H4 (cell line): Measurements from ENCODE around the gene ENTPD3. TPM values are rescaled to one million over a fixed set of nuclear protein-coding genes. Genes with fewer than 3 reads are reported as not detected.
A peak's percentile ranks its signal among the peaks of the same experiment; 100 is the strongest.

Experiments
- DNase-seq: peaks from one replicate; pipeline ENCODE4 v3.0.0-alpha.2; 2015; ENCODE audit warnings: low spot score
- total RNA-seq: library from RNA; depleted of rRNA; stranded (reverse); fragments of >200 nt; shearing (Covaris generic); gene quantifications from 2 replicates; pipeline ENCODE4 v1.2.3, GENCODE V29; 2014; rRNA removed

Gene ENTPD3
- not detected in 2 replicates for total RNA-seq

- DNase-seq, result no peak
These were observed at the start of gene ENTPD3 for GRCh38 chr3:40387001-40387894. Gene ENTPD3 (plus strand): TSS chr3:40387184. CDS start chr3:40388058, 874 bp downstream.

GRCh38 chr3:40339871-40340270, 47.1 kb upstream of the ENTPD3 start:
- no peak for DNase-seq

DNA sequence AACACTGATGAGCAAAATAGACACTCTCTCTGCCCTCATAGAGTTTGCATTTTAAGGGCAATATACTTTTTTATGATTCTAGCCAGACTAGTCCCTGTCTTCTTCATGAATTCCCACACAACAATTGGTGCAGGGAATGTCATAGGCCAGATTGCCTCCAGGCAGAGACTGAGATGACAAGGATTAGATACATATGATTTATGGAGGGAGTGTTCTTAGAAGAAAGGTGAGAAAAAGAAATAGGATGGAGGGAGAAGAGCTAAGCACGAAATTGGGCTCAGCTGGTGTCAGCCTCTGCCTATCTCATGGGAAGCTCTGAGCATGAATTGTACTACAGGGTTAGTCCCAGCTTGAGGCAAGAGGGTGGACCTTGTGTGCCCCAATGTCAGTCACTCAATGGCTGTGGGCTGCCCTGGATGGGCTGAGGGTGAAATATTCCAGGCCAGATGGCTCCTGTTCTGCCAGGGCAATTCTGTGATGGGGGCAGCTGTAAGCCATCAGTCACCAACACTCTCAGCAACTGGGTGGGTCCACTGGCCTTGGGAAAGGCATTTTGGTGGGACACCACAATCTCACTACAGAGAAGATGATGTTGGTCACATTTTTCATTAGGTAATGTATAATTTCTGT, 46.3 kb upstream of the ENTPD3 start:
- DNase-seq, result no peak

DNA sequence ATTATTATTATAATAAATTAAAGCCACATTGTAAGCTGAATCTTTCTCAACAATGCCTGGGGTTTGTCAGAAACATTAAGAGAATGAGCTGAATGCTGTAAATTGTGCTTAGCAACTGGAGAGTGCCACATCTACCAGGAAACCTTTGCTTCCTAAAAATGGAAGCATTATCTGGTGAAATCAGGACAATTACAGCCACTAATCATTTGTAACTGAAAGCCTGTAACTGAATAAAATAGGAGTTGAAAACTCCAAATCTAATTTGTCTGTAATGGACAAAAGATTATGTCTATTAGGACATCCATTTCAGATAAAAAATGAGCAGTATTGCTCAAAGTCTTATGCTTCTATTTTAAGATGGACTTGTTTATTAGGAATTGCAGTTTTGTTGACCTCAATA, 45.3 kb upstream of the ENTPD3 start:
- DNase-seq, result no peak

- no peak for DNase-seq
These were observed 36.5 kb upstream of the ENTPD3 start for GRCh38 chr3:40350529-40350928.

DNA sequence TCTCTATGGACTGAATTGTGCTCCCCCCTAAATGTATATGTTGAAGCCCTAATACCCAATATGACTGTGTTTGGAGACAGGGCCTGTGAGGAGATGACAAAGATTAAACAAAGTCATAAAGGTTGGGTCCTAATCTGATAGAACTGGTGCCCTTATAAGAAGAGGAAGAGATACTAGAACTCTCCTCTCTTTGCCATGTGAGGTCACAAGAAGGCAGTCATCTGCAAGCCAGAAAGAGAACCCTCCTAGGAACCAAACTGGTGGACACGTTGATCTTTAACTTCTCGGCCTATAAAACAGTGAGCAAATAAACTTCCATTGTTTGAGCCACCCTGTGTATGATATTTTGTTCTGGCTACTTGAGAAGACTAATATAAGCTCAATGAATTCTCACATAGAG, 31.6 kb upstream of the ENTPD3 start:
- no peak for DNase-seq

GRCh38 chr3:40358454-40358853, 28.5 kb upstream of the ENTPD3 start:
- DNase-seq, result no peak

- DNase-seq, result no peak
These were observed 23.3 kb upstream of the ENTPD3 start for GRCh38 chr3:40363674-40364073.

- DNase-seq, result peak; percentile 23
These were observed 20.5 kb upstream of the ENTPD3 start for GRCh38 chr3:40366203-40367162.

GRCh38 chr3:40369716-40370115, 17.3 kb upstream of the ENTPD3 start:
- no peak for DNase-seq

GRCh38 chr3:40377822-40378221, 9.2 kb upstream of the ENTPD3 start:
- DNase-seq, result no peak

GRCh38 chr3:40379674-40380306, 7.2 kb upstream of the ENTPD3 start:
- DNase-seq, result no peak

DNA sequence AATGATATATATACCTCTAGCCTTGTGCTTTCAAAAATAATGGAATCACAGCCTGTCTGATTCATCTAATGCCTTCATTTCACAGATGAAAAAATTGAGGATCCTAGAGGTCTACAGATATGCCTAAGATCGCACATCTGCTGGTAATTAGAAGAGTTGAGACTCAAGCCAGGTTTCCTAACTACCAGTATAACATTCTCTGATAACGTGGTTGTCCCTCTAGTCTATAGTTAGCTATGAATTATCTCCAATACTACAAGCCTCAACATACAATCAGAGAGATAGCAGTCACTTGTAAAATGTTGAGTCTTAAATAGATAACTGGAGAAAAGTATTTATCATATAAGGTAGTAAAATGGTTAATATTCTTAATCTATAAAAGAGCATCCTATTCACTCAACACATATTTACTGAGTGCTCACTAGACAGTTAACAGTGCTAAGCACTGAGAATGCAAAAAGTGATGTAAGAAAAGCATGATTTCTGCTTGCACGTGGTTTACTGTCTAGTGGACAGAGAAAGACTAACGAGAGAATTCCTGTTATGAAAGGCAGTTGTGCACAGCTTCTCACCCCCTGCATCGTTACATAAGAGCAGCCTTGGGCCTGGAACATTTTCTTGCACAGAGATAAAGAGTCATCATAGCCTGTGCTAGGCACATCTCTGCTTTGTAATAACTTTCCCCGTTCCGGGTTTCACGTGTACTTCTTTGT, 4.9 kb upstream of the ENTPD3 start:
- DNase-seq, result no peak

GRCh38 chr3:40382617-40382979, 4.4 kb upstream of the ENTPD3 start:
- no peak for DNase-seq

GRCh38 chr3:40386213-40386612, 771 bp upstream of the ENTPD3 start:
- DNase-seq, result no peak

GRCh38 chr3:40387895-40388254, 891 bp downstream of the ENTPD3 start:
- no peak for DNase-seq

DNA sequence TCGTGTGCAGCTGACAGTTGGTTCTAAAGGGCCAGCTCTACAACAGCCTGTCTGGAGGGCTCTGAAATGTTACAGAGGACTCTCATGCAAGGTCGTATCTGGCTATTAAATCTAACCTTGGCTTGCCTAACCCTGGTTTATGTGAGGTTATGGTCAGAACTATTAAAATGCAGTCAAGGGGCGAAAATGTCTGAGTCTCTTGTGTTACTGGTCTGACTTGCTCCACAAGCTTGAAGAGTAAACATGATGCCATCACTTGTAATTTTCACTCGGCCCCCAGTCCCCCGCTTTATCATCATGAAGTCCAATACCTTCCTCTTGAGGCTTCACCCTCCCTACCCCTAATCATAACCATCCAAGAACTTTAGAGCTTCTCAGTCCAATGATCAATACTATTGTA, 9.4 kb downstream of the ENTPD3 start:
- no peak for DNase-seq

DNA sequence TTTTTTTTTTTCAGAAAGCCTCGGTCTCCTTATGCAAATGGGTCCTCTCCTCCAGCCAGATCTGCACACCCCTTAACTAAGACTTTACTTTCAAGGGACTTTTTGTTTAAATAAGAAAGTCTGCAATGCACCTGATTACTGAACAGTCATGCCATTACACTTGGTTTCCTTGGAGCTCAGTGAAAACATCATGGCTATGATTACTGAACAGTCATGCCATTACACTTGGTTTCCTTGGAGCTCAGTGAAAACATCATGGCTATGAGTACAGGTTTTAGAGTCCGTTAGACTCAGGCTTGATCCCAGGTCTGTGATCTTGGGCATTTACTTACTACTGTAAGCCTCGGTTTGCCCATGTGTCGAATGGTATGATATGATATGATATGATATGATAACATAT, 10.1 kb downstream of the ENTPD3 start:
- no peak for DNase-seq

- no peak for DNase-seq
These were observed 10.9 kb downstream of the ENTPD3 start for GRCh38 chr3:40397912-40398311.

- DNase-seq, result no peak
These were observed 11.4 kb downstream of the ENTPD3 start for GRCh38 chr3:40398346-40398745.

GRCh38 chr3:40404591-40405198, 17.7 kb downstream of the ENTPD3 start:
- DNase-seq, result no peak
